AG04450 (cell line): ENCODE measurements around the gene DCTN3. TPM values are rescaled to one million over a fixed set of nuclear protein-coding genes. Genes with fewer than 3 reads are reported as not detected.

Source experiments
- CTCF ChIA-PET: fragments of 300-600, 350-600 bp; formaldehyde crosslinking; extraction: SDS; loops from one replicate; lab custom pipeline; 2022; ENCODE audit warnings: antibody characterized with exemption, inconsistent platforms; lab: Charles Lee
- POLR2A ChIA-PET: fragments of 350-600 bp; formaldehyde crosslinking; extraction: SDS; loops from one replicate; lab custom pipeline; 2021; ENCODE audit warnings: antibody characterized with exemption, inconsistent platforms; lab: Yijun Ruan, JAX
- DNase-seq: peaks from one replicate; pipeline ENCODE4 v3.0.0-alpha.2; 2011; ENCODE audit warnings: low read depth, low spot score
- H3K27ac ChIP-seq: one replicate; pipeline ENCODE4 v1.5.1; 2012; ENCODE audit warnings: low read depth, low read length, control low read depth
- H3K27me3 ChIP-seq: one replicate; pipeline ENCODE4 v1.6.0; 2012; ENCODE audit warnings: low read length; ENCODE audit not compliant: control insufficient read depth, insufficient read depth
- H3K4me3 ChIP-seq: 2 replicates; pipeline ENCODE4 v1.5.1; 2011; ENCODE audit warnings: mild to moderate bottlenecking, low read depth, low read length, control low read depth
- H3K9me3 ChIP-seq: 2 replicates; pipeline ENCODE4 v1.5.1; 2012; ENCODE audit warnings: low read length; ENCODE audit not compliant: control insufficient read depth, insufficient read depth
- polyA plus RNA-seq: library from polyadenylated mRNA; depleted of rRNA; stranded (reverse); fragments of >200 nt; gene quantifications from 2 replicates; pipeline ENCODE4 v1.2.3, GENCODE V29; 2011
- TF ChIP-seq, protein P1 (sequence below): IDR thresholded peaks from 2 replicates; pipeline ENCODE4 v1.5.1; 2011; ENCODE audit warnings: low read depth, low read length, control low read depth, inconsistent platforms

Gene DCTN3
- polyA plus RNA-seq, 1 experiment = 97.6 TPM

DNA sequence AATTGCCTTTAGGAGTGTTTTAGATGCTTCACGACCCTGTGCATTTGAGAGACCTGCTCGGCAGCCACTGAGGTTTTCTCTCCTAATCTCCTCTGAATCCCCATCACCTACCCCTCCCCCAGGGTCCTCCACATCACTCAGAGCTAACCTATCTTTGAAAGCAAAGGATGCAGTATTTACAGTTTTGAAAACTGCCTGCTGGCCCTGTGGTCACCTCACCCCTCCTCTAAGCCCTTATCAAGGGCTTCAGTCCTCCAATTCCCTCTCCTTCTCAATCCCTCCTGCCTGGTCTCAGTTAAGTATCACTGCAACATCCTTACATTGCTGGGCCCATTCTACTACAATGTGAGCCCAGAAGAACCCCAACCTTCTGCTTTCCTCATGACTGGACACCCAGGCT is 13.0 kb downstream of the DCTN3 start:
- DNase-seq = no peak
- H3K4me3 ChIP-seq = no peak overlapping the region
- POLR2A ChIA-PET = no interaction called here
- H3K27me3 ChIP-seq = peaks cover 10% of the 10 kb centered on the region
- no peak overlapping the region for H3K27ac ChIP-seq
- TF ChIP-seq, protein P1, sequence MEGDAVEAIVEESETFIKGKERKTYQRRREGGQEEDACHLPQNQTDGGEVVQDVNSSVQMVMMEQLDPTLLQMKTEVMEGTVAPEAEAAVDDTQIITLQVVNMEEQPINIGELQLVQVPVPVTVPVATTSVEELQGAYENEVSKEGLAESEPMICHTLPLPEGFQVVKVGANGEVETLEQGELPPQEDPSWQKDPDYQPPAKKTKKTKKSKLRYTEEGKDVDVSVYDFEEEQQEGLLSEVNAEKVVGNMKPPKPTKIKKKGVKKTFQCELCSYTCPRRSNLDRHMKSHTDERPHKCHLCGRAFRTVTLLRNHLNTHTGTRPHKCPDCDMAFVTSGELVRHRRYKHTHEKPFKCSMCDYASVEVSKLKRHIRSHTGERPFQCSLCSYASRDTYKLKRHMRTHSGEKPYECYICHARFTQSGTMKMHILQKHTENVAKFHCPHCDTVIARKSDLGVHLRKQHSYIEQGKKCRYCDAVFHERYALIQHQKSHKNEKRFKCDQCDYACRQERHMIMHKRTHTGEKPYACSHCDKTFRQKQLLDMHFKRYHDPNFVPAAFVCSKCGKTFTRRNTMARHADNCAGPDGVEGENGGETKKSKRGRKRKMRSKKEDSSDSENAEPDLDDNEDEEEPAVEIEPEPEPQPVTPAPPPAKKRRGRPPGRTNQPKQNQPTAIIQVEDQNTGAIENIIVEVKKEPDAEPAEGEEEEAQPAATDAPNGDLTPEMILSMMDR = no peak
- CTCF ChIA-PET = interaction anchor here (0.9 to 1.6 kb wide), 4 partner anchors 16 to 203 kb away, joined by 3 to 8 read pairs (median 4); no protein-coding TSS in a partner anchor
- H3K9me3 ChIP-seq = no peaks in the 10 kb centered on the region; the same call in 1 of the 2 replicates

- Histone ChIP-seq H3K27me3 (peaks cover 14% of the 10 kb centered on the region), H3K4me3 (no peak overlapping the region), H3K9me3 (no peaks in the 10 kb centered on the region; the same call in 1 of the 2 replicates), H3K27ac (no peak overlapping the region)
- POLR2A ChIA-PET = no interaction called here
- CTCF ChIA-PET = interaction anchor here (0.9 to 1.6 kb wide), 4 partner anchors 15 to 203 kb away, joined by 3 to 8 read pairs (median 4); no protein-coding TSS in a partner anchor
- TF ChIP-seq, protein P1 = no peak
- DNase-seq = no peak
Measured at GRCh38 chr9:34606905-34607304, 13.4 kb downstream of the DCTN3 start.

DNA sequence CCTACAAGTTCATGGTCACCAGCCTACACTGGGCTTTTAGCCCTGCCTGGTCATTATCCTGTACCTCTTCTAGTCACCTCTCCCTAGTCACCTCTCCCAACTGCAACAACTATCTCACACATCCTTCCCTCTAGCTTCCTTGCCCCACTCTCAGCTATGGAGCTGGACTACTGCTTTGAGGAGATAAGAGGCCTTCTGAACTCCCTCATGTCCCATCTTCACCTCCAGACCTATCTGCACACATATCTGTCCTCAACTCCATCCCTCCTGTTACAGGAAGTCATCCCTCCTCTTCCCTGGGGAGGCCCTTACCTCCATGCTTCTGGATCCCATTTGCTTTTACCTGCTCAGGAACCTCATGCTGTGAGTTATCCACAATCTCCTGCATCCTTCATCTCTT is 14.1 kb downstream of the DCTN3 start:
- TF ChIP-seq, protein P1 = no peak
- ChIA-PET CTCF (interaction anchor here (1.2 to 4.2 kb wide), 3 partner anchors 15 to 202 kb away, joined by 4 to 48 read pairs (median 8); no protein-coding TSS in a partner anchor), POLR2A (no interaction called here)
- Histone ChIP-seq H3K9me3 (no peaks in the 10 kb centered on the region; the same call in 1 of the 2 replicates), H3K27me3 (peaks cover 14% of the 10 kb centered on the region), H3K4me3 (no peak overlapping the region), H3K27ac (no peak overlapping the region)
- no peak for DNase-seq

- CTCF ChIA-PET = interaction anchor here (0.5 to 4.2 kb wide), 41 partner anchors 8 to 1115 kb away, joined by 3 to 48 read pairs (median 6); partner anchors contain the start of genes DCTN3, GALT, RPP25L and SIGMAR1
- DNase-seq = peak; percentile 29
- Histone ChIP-seq H3K27ac (no peak overlapping the region), H3K9me3 (no peaks in the 10 kb centered on the region), H3K27me3 (peaks cover 31% of the 10 kb centered on the region), H3K4me3 (no peak overlapping the region)
- TF ChIP-seq, protein P1 = peak; percentile 95
- POLR2A ChIA-PET = no interaction called here
Measured at GRCh38 chr9:34603610-34604231, 16.6 kb downstream of the DCTN3 start.

- TF ChIP-seq, protein P1 = no peak
- ChIA-PET POLR2A (no interaction called here), CTCF (interaction anchor here (0.7 to 4.2 kb wide), 15 partner anchors 10 to 269 kb away, joined by 3 to 48 read pairs (median 11); partner anchors contain the start of genes DCTN3 and RPP25L)
- Histone ChIP-seq H3K27me3 (peaks cover 39% of the 10 kb centered on the region), H3K4me3 (no peak overlapping the region), H3K27ac (no peak overlapping the region), H3K9me3 (no peaks in the 10 kb centered on the region)
- no peak for DNase-seq
Measured at GRCh38 chr9:34601937-34602573, 18.2 kb downstream of the DCTN3 start.
